HG03521 (cell line): Measurements from ENCODE around the gene DRC1.
"Not testable (repeated sequence)": the region's sequence is repeated elsewhere in the genome, so short reads cannot be mapped to it uniquely, and the experiment has no call there.

Experiments used
- ATAC-seq: cut with Tn5 transposase; IDR thresholded peaks from one replicate; pipeline ENCODE4 v1.9.1; 2021; ENCODE audit warnings: mild to moderate bottlenecking, moderate library complexity; ENCODE audit not compliant: unreplicated experiment

The DRC1 gene

GRCh38 chr2:26401739-26402541 lies at the start of gene DRC1:
Gene DRC1, plus strand, starts transcription at chr2:26401920. Its CDS starts 70 bp downstream, at chr2:26401990.
- no peak for ATAC-seq

GRCh38 chr2:26352892-26353291 lies 48.8 kb upstream of the DRC1 start:
- ATAC-seq: no peak

GRCh38 chr2:26354469-26354868 lies 47.3 kb upstream of the DRC1 start:
- ATAC-seq: not testable (repeated sequence)

- no peak for ATAC-seq
These were observed 46.4 kb upstream of the DRC1 start for GRCh38 chr2:26355038-26355995.

GRCh38 chr2:26356111-26356510 lies 45.6 kb upstream of the DRC1 start:
- no peak for ATAC-seq

- ATAC-seq: no peak
These were observed 44.9 kb upstream of the DRC1 start for GRCh38 chr2:26356771-26357170.

GRCh38 chr2:26359886-26360473 lies 41.7 kb upstream of the DRC1 start:
- ATAC-seq: no peak

GRCh38 chr2:26363323-26363722 lies 38.4 kb upstream of the DRC1 start:
- ATAC-seq: no peak

GRCh38 chr2:26363958-26364357 lies 37.8 kb upstream of the DRC1 start:
- ATAC-seq: no peak

- no peak for ATAC-seq
These were observed 37.1 kb upstream of the DRC1 start for GRCh38 chr2:26364669-26365068.

- no peak for ATAC-seq
These were observed 34.8 kb upstream of the DRC1 start for GRCh38 chr2:26366957-26367356.

- ATAC-seq: not testable (repeated sequence)
These were observed 32.1 kb upstream of the DRC1 start for GRCh38 chr2:26369664-26370063.

GRCh38 chr2:26370909-26371308 lies 30.8 kb upstream of the DRC1 start:
- not testable (repeated sequence) for ATAC-seq

GRCh38 chr2:26376799-26377198 lies 24.9 kb upstream of the DRC1 start:
- no peak for ATAC-seq

GRCh38 chr2:26380281-26380680 lies 21.4 kb upstream of the DRC1 start:
- no peak for ATAC-seq

- ATAC-seq: no peak
These were observed 19.2 kb upstream of the DRC1 start for GRCh38 chr2:26382564-26382963.

GRCh38 chr2:26384183-26384582 lies 17.5 kb upstream of the DRC1 start:
- no peak for ATAC-seq

- ATAC-seq: no peak
These were observed 17.1 kb upstream of the DRC1 start for GRCh38 chr2:26384597-26384996.

- no peak for ATAC-seq
These were observed 14.5 kb upstream of the DRC1 start for GRCh38 chr2:26387189-26387588.

GRCh38 chr2:26394694-26395093 lies 7.0 kb upstream of the DRC1 start:
- no peak for ATAC-seq

GRCh38 chr2:26395394-26395793 lies 6.3 kb upstream of the DRC1 start:
- ATAC-seq: no peak
